Mesodermal cell (in vitro differentiated cells): ENCODE data around the gene ARHGAP15.

ENCODE experiments used
- H3K27ac ChIP-seq: 2 replicates; pipeline ENCODE4 v1.7.0; 2013; ENCODE audit warnings: mild to moderate bottlenecking, low read depth, low read length, moderate library complexity; ENCODE audit not compliant: severe bottlenecking
- H3K36me3 ChIP-seq: 2 replicates; pipeline ENCODE4 v1.7.1; 2013; ENCODE audit warnings: mild to moderate bottlenecking, low read length, moderate library complexity; ENCODE audit not compliant: control insufficient read depth, insufficient read depth
- H3K4me1 ChIP-seq: one replicate; pipeline ENCODE4 v1.7.1; 2013; ENCODE audit warnings: mild to moderate bottlenecking, low read length; ENCODE audit not compliant: insufficient read depth, control insufficient read depth, poor library complexity, severe bottlenecking
- H3K4me3 ChIP-seq: 2 replicates; pipeline ENCODE4 v1.7.0; 2013; ENCODE audit warnings: low read length, control low read depth, mild to moderate bottlenecking; ENCODE audit not compliant: insufficient read depth, poor library complexity, severe bottlenecking; ENCODE audit errors: extremely low read depth
- H3K9me3 ChIP-seq: 2 replicates; pipeline ENCODE4 v1.7.1; 2013; ENCODE audit warnings: mild to moderate bottlenecking, low read length, moderate library complexity; ENCODE audit not compliant: control insufficient read depth
- WGBS, 2 experiments: methylation state at CpG; one replicate each; pipeline ENCODE4 v1.1.5; 2013; ENCODE audit warnings: missing lambda C conversion rate in 2 of 2; ENCODE audit not compliant: insufficient coverage in 2 of 2; 5-methylcytosine and 5-hydroxymethylcytosine counted together

The ARHGAP15 gene

DNA sequence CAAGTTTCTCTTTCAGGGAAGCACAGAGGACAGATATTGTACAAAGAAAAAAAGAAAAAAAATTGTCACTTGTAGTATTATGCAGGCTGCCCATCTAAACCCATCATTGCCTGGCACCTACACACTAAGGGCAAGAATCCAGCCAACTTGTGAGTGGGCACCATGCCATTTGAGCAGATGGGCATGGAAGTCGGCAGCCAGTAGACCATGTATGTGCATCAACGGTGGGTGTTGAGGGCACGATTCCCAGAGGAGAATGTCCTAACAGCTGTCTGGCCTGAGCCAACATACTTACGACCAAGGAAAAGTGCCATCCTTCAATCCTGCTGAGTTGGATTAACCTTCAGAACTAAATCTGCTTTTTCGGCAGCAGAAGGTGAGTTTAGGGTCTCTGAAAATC is 63.9 kb downstream of the ARHGAP15 start:
- no peaks in the 10 kb centered on the region for H3K9me3 ChIP-seq
- H3K4me1 ChIP-seq: no peaks in the 10 kb centered on the region
- WGBS, 2 experiments: 89 to 93% methylated on average over 4 to 5 of the region's 5 CpGs
- no peak overlapping the region for H3K4me3 ChIP-seq
- H3K36me3 ChIP-seq: no peaks in the 10 kb centered on the region
- no peak overlapping the region for H3K27ac ChIP-seq

GRCh38 chr2:143195511-143195910 is 66.3 kb downstream of the ARHGAP15 start:
- H3K27ac ChIP-seq: no peak overlapping the region
- H3K4me1 ChIP-seq: no peaks in the 10 kb centered on the region
- no peak overlapping the region for H3K4me3 ChIP-seq
- H3K36me3 ChIP-seq: no peaks in the 10 kb centered on the region
- H3K9me3 ChIP-seq: no peaks in the 10 kb centered on the region
- no CpG with 5 or more reads among the region's 4 CpGs for WGBS, 2 experiments

GRCh38 chr2:143204062-143204461 is 74.8 kb downstream of the ARHGAP15 start:
- H3K27ac ChIP-seq: no peak overlapping the region
- H3K36me3 ChIP-seq: no peaks in the 10 kb centered on the region
- 88 to 90% methylated on average over 2 to 3 of the region's 4 CpGs for WGBS, 2 experiments
- no peak overlapping the region for H3K4me3 ChIP-seq
- no peaks in the 10 kb centered on the region for H3K4me1 ChIP-seq
- no peaks in the 10 kb centered on the region for H3K9me3 ChIP-seq

DNA sequence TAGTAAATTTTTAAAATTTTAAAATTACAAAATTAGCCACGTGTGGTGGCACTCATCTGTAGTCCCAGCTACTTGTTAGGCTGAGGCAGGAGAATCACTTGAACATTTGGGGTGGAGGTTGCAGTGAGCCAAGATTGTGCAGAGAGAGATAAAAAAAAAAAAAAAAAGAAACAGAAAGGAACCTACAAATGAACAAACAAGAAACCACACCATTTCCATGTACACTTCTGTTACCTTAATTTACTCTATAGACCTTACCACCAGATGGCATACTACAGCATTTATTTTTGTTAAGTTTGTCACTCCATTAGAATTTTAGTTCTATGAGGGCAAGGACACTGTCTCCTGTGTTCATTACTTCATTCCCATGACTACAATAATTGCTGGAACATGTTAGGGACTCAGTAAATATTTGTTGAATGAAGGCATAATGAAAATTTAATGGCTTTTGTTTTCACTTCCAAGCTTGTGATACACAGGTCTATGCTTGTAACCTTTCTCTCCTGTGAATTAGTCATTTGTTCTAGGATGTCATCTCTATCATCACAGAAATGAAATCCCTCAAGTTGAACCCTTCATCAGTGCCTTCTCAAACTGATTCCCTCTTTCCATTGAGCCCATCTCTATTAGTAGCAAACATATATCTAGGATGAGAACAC is 76.0 kb downstream of the ARHGAP15 start:
- Histone ChIP-seq H3K4me3 (no peak overlapping the region), H3K36me3 (no peaks in the 10 kb centered on the region), H3K27ac (no peak overlapping the region), H3K9me3 (no peaks in the 10 kb centered on the region), H3K4me1 (no peaks in the 10 kb centered on the region)
- WGBS, 2 experiments: no CpG with 5 or more reads among the region's 1 CpG

DNA sequence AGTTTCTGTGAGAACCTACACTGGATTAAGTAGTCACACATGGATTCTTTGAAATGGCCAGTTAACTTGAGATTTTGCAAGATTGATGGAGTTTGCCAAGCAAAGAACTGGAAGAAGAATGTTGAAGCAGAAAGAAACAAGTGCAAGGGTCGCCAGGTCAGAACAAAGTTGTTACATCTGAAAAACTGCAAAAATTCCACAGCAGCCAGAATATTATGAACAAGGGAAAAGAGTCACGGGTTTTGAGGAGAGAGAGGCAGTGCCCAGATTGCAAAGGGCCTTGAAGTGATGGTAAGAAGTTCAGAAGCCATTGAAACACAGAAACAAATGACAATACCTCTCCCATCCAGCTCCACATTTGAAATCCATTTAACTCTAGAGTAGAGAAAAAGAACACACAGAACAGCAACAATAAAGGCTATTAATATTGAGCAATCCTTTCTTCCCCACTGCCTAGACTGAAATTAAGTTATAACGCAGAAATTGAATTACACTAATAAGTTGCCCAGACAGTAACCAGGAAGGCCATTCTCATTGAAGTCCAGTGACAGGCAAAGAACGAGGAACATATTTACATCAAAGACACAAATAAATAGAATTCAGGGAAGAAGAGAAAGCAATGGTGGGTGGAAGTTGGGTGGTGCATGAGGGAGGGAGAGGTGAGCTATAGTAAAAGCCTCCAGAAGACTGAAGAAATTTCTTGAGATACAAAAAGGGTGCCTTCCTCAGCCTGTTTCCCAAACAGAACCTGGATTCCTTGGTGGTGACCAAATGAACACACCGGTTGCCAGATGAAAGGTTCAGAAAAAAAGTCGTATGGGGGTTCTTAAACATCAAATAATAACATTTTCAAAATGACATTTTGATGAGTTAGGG is 80.6 kb downstream of the ARHGAP15 start:
- Histone ChIP-seq H3K27ac (no peak overlapping the region), H3K4me1 (no peaks in the 10 kb centered on the region), H3K4me3 (no peak overlapping the region), H3K36me3 (no peaks in the 10 kb centered on the region), H3K9me3 (no peaks in the 10 kb centered on the region)
- 100% methylated on average over 1 of the region's 6 CpGs; no CpG with 5 or more reads in 1 of the 2 experiments for WGBS, 2 experiments

DNA sequence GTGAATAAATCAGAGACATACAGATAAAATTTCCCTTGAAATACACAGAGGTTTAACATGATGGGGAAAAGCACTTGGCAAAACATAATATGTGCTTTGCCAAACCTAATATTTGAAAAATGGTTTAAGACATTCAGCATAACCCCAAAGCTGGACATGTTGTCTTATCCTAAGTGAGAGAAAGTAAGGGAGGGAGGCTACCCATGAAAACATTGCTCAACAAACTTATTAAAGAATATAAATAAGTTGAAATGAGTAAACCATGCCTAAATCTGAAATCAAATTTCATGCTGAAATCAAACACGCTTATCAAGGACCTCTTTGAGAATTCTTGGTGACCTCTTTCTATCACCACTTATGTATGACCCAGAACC is 81.2 kb downstream of the ARHGAP15 start:
- 100% methylated on average over 1 of the region's 1 CpG; no CpG with 5 or more reads in 1 of the 2 experiments for WGBS, 2 experiments
- no peak overlapping the region for H3K4me3 ChIP-seq
- no peaks in the 10 kb centered on the region for H3K4me1 ChIP-seq
- H3K27ac ChIP-seq: no peak overlapping the region
- no peaks in the 10 kb centered on the region for H3K9me3 ChIP-seq
- no peaks in the 10 kb centered on the region for H3K36me3 ChIP-seq

- Histone ChIP-seq H3K27ac (no peak overlapping the region), H3K4me1 (no peaks in the 10 kb centered on the region), H3K4me3 (no peak overlapping the region), H3K9me3 (no peaks in the 10 kb centered on the region), H3K36me3 (no peaks in the 10 kb centered on the region)
- WGBS, 2 experiments: no CpG with 5 or more reads among the region's 1 CpG
Observed at GRCh38 chr2:143217512-143218115, 88.4 kb downstream of the ARHGAP15 start.

DNA sequence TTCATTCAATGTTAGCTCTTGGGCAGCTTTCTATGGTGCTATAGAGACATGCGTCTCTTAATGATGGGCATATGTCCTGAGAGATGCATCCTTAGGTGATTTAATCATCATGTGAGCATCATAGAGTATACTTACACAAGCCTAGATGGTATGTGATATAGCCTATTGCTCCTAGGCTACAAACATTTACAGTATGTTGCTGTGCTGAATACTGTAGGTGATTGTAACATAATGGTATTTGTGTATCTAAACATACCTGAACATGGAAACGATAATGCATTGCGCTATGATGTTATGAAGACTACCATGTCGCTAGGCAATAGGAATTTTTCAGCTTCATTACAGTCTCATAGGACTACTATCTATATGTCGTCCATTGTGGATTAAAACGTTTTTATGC is 89.4 kb downstream of the ARHGAP15 start:
- no peaks in the 10 kb centered on the region for H3K36me3 ChIP-seq
- no peak overlapping the region for H3K4me3 ChIP-seq
- no peaks in the 10 kb centered on the region for H3K4me1 ChIP-seq
- no peaks in the 10 kb centered on the region for H3K9me3 ChIP-seq
- H3K27ac ChIP-seq: no peak overlapping the region
- WGBS, 2 experiments: 93 to 95% methylated on average over 4 to 5 of the region's 6 CpGs

- H3K4me1 ChIP-seq: no peaks in the 10 kb centered on the region
- no peaks in the 10 kb centered on the region for H3K9me3 ChIP-seq
- WGBS, 2 experiments: 80% methylated on average over 1 of the region's 3 CpGs; no CpG with 5 or more reads in 1 of the 2 experiments
- no peaks in the 10 kb centered on the region for H3K36me3 ChIP-seq
- H3K4me3 ChIP-seq: no peak overlapping the region
- no peak overlapping the region for H3K27ac ChIP-seq
Observed at GRCh38 chr2:143219266-143219665, 90.0 kb downstream of the ARHGAP15 start.

DNA sequence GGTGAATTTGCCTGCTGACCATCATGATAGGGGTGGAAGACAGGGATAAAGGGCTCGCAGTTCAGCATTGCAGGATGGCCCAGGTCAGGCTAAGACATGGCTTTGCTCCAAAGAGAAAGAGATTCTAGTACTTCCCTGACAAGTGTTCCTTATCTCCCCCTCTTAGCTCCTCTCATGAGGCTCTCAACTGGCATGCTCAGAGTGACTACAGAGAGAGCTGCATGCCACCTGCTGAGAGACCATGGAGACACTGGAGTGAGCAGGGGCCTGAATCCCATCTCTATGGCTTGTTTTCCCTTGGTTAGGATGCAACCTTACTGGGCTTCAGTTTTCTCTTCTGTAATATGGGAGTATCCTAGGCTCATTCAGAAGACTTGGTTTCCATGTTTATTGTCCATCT is 94.3 kb downstream of the ARHGAP15 start:
- Histone ChIP-seq H3K9me3 (no peaks in the 10 kb centered on the region), H3K36me3 (no peaks in the 10 kb centered on the region), H3K4me3 (no peak overlapping the region), H3K4me1 (no peaks in the 10 kb centered on the region), H3K27ac (no peak overlapping the region)
- WGBS, 2 experiments: 75 to 83% methylated on average over 1 of the region's 1 CpG
